Left ventricle myocardium superior (tissue), 1 donor: ENCODE results near the gene CAMK2N1. TPM values are rescaled to one million over a fixed set of nuclear protein-coding genes. Genes with fewer than 3 reads are reported as not detected.
A peak's percentile ranks its signal among the peaks of the same experiment; 100 is the strongest.
"Not testable (repeated sequence)": the region's sequence is repeated elsewhere in the genome, so short reads cannot be mapped to it uniquely, and the experiment has no call there.

Source experiments
- ATAC-seq: fragments of 200-7000 bp; cut with Tn5 transposase; one replicate; pipeline ENCODE4 v1.9.1; 2020; ENCODE audit warnings: mild to moderate bottlenecking, moderate library complexity
- DNase-seq: peaks from one replicate; pipeline ENCODE4 v3.0.0-alpha.2; 2020
- intact Hi-C: fragments of 100-400 bp; cut with micrococcal nuclease; formaldehyde crosslinking; loops from one replicate; pipeline ENCODE4 v1.11.0; 2022
- total RNA-seq: library from RNA; stranded (reverse); fragmentation: NEBNext Ultra II Directional; extraction: Animal tissue kit (Norgen Biotek cat#: 25700); gene quantifications from one replicate; pipeline ENCODE4 v1.2.1, GENCODE V29; 2021
- donor health status: DM: no; HTN: yes; CAD: no; lungs with severe emphysema.

The CAMK2N1 gene
- total RNA-seq, 1 donor from 2014 or later = 9.9 TPM

- DNase-seq (no peak), ATAC-seq (no peak)
- intact Hi-C loops = loop anchor here (10.0 kb wide), 2 partner anchors 124 to 584 kb away; no protein-coding TSS in a partner anchor
Observed at GRCh38 chr1:20499105-20499504, 13.1 kb upstream of the CAMK2N1 start.

GRCh38 chr1:20498116-20498515 is 12.1 kb upstream of the CAMK2N1 start:
- DNase-seq = no peak
- no peak for ATAC-seq
- intact Hi-C loops = loop anchor here (10.0 kb wide), 2 partner anchors 123 to 583 kb away; no protein-coding TSS in a partner anchor

- ATAC-seq = no peak
- intact Hi-C loops = loop anchor here (10.0 kb wide), 2 partner anchors 123 to 583 kb away; no protein-coding TSS in a partner anchor
- no peak for DNase-seq
Observed at GRCh38 chr1:20497506-20497905, 11.5 kb upstream of the CAMK2N1 start.

GRCh38 chr1:20496725-20497383 is 10.8 kb upstream of the CAMK2N1 start:
- intact Hi-C loops = loop anchor here (10.0 kb wide), 2 partner anchors 122 to 582 kb away; no protein-coding TSS in a partner anchor
- ATAC-seq, DNase-seq: not testable (repeated sequence)

GRCh38 chr1:20496241-20496661 is 10.2 kb upstream of the CAMK2N1 start:
- intact Hi-C loops = loop anchor here (10.0 kb wide), 2 partner anchors 121 to 581 kb away; no protein-coding TSS in a partner anchor
- no peak for DNase-seq
- no peak for ATAC-seq

- ATAC-seq (no peak), DNase-seq (no peak)
- intact Hi-C loops = loop anchor here (10.0 kb wide), 2 partner anchors 121 to 581 kb away; no protein-coding TSS in a partner anchor
Observed at GRCh38 chr1:20495661-20496060, 9.7 kb upstream of the CAMK2N1 start.

- intact Hi-C loops = loop anchor here (5.0 to 10.0 kb wide), 3 partner anchors 120 to 580 kb away; no protein-coding TSS in a partner anchor
- DNase-seq = no peak
- ATAC-seq = no peak
Observed at GRCh38 chr1:20494609-20495311, 8.8 kb upstream of the CAMK2N1 start.

- DNase-seq (peak; percentile 90), ATAC-seq (peak; percentile 93)
- intact Hi-C loops = loop anchor here (5.0 to 10.0 kb wide), 3 partner anchors 119 to 579 kb away; no protein-coding TSS in a partner anchor
Observed at GRCh38 chr1:20493839-20494608, 8.0 kb upstream of the CAMK2N1 start.

GRCh38 chr1:20493309-20493708 is 7.3 kb upstream of the CAMK2N1 start:
- no peak for DNase-seq
- peak; percentile 47 for ATAC-seq
- intact Hi-C loops = loop anchor here (5.0 to 10.0 kb wide), 3 partner anchors 119 to 579 kb away; no protein-coding TSS in a partner anchor

GRCh38 chr1:20492751-20493150 is 6.7 kb upstream of the CAMK2N1 start:
- intact Hi-C loops = loop anchor here (5.0 to 10.0 kb wide), 3 partner anchors 118 to 578 kb away; no protein-coding TSS in a partner anchor
- no peak for DNase-seq
- ATAC-seq = no peak

GRCh38 chr1:20491866-20492265 is 5.9 kb upstream of the CAMK2N1 start:
- no peak for ATAC-seq
- intact Hi-C loops = loop anchor here (5.0 to 10.0 kb wide), 3 partner anchors 117 to 577 kb away; no protein-coding TSS in a partner anchor

GRCh38 chr1:20491178-20491577 is 5.2 kb upstream of the CAMK2N1 start:
- DNase-seq (no peak), ATAC-seq (no peak)
- intact Hi-C loops = loop anchor here (5.0 to 10.0 kb wide), 3 partner anchors 116 to 576 kb away; no protein-coding TSS in a partner anchor

More at GRCh38 chr1:20491866-20492265, 5.9 kb upstream of the CAMK2N1 start:
- no peak for DNase-seq

- intact Hi-C loops = no loop called here
- ATAC-seq (no peak), DNase-seq (no peak)
Observed at GRCh38 chr1:20487236-20487590, 1.2 kb upstream of the CAMK2N1 start.

GRCh38 chr1:20486457-20487235 is 636 bp upstream of the CAMK2N1 start:
- peak; percentile 82 for ATAC-seq
- peak; percentile 85 for DNase-seq
- intact Hi-C loops = no loop called here

- ATAC-seq (no peak), DNase-seq (peak; percentile 45)
- intact Hi-C loops = no loop called here
Observed at GRCh38 chr1:20484519-20485462, 1.2 kb downstream of the CAMK2N1 start.

- intact Hi-C loops = no loop called here
- peak; percentile 7 for ATAC-seq
- DNase-seq = peak; percentile 38
Observed at GRCh38 chr1:20483833-20484518, 2.0 kb downstream of the CAMK2N1 start.
